GM19099 (cell line): Measurements from ENCODE around the gene CIPC.

Experiments
- POLR2A ChIP-seq: IDR thresholded peaks from 3 replicates; pipeline ENCODE4 v1.6.1; 2011; ENCODE audit warnings: low read depth; ENCODE audit not compliant: insufficient read length; ENCODE audit errors: extremely low read depth

Gene CIPC

DNA sequence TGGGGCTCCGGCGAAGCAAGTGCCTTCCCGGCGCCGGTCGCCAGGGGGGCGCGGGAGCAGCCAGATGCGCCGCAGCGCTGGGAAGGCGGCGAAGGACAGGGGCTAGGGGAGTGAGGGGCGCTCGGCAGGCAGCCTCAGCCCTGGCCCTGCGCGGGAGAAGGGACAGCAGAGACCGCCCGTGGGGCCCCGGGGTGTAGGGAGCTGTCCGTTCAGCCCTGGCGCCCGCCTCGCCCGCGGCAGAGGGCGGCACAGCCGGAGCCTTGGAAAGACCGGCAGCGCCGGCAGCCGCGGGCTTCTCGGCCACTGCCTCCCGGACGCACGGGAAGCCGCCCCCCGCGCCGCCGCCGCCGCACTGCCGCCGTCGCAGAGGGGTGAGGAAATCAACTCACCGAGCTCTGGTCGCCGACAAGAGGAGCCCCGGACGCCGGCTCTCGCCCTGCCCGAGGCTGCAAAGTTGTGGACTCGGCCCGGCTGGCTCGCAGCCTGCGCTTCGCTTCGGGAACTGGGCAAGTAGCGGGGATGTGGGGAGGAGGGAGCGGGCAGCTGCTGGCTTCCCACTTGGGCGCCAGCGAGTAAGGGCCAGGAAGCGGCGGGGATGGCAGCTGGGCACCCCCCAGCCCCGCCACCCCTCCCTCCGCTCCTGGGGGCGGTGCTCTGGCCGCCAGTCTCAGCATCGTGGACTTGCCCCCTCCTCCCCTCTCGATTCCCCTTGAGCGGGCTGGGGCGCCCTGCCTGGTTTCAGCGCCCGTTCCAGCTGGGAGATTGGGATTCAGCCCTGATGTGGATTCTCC lies 43.4 kb downstream of the CIPC start, which contains the start of gene ZDHHC22:
Gene ZDHHC22 (minus strand): TSS at position 578 of the 791 bp plus-strand sequence. CDS start 2,053 bp downstream, outside the sequence.
- TF ChIP-seq POLR2A, result no peak

DNA sequence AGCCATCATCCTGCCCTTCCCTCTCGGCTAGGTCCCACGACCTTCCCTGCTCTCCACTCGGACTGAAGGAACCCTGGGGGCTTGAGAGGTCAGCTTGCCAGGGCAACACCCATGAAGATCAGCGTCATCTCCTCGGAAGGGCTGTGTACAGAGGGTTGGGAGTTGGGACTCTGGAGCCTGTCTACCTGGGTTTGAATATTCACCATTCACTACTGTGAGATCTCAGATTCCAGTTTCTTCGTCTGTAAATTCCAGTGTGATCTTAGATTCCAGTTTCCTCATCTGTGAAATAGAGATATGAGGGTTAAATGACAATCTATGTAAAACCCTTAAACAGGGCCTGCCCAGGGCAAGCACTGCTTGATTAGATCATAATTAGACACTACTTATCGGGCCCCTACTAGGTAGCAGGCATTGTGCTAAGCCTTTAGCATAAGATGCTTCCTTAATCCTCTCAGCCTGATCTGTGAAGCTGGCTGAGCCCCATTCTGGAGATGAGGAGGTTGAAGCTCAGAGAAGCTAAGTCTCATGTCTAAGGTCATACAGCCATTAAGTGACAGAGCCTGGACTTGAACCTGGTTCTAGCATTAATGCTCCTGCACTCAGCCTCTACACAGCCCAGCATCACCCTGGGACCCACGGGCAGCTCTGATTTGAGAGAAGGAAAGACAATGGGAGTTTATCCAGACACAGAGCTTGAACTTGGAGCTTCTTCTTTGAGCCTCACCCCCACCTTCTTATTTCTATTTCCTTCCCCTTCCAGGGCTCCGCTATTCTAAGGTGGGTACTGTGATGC lies 44.1 kb downstream of the CIPC start:
- TF ChIP-seq POLR2A, result no peak

DNA sequence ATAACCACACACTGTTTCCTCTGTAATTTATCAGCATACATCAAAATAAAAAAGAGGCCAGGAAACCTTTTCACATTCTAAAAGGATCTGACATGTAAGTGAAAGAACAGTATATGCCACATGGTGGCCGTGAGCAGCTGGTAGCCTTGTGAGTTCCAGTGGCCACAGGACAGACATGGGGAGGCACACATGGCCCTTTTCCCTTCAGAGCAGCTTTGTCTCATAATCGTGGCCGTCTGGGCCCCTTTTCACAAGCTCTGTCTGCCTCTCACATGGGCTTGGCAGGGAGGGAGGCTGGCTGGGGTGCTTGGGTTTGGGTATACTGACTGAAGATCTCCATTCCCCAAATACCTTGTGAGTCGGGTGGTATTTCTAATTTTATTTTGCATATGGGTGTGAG lies 45.0 kb downstream of the CIPC start:
- no peak for TF ChIP-seq POLR2A

DNA sequence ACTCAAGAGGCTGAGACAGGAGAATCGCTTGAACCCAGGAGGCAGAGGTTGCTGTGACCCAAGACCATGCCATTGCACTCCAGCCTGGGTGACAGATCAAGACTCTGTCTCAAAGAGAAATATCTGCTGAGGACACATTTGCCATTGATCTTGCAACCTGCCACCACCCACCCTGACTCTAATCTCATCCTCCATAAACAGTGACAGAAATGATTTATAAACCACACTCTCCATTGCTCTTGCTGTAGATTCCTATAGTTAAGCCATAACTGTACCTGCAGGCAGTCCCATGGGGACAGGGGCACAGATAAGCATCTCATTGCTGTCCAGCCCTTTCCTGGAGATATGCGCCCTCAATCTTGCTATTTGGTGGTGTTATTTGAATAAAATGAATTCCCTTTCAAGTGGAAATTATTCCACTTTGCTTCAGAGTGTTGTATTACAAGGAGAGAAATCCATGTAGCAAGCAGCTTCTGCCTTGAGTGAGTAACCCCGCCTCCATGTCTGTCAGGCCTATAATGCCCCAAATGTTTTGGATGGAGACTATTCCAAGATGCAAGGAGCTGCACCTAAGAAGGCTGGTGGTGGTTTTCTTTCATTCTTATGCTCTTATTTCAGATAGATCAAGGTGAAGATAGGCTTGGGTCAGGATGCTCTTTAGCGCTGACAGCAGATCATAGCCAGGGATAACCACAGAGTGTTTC lies 46.5 kb downstream of the CIPC start:
- no peak for TF ChIP-seq POLR2A

DNA sequence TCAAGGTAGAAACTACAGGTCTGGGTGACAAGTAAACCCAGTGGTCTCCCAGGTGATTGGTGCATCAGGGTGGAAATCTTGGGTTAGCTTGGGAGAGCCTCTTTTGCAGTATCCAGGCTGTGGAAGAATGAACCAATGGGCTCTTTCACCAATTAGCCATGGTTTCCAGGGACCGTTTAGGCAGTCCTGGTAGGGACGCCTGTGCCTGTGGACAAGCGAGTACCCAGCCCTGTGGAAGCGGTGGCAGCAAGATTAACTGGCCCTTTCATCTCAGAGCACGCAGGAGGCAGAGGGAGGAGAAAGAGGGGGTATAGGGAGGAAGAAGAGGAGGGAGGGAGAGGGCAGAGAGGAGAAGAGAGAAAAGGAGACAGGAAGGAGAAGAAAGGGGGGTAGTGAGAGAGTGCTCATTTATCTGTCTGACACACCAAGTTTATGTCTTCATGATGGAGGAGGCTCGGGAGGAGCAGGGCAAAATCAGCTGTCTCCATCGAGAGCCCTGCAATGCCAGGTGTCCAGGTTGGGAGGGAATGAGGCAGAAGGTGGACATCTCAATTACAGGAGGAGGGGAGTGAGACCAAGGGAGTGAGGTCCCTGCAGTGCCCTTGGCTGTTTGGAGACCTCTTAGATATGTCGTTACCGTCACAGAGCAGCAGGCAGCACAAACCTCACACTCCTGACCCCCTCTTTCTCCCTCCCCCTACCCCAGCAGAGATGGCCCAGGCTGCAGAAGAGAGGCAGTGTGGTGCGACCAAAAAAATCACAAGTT lies 48.1 kb downstream of the CIPC start:
- TF ChIP-seq POLR2A, result no peak

DNA sequence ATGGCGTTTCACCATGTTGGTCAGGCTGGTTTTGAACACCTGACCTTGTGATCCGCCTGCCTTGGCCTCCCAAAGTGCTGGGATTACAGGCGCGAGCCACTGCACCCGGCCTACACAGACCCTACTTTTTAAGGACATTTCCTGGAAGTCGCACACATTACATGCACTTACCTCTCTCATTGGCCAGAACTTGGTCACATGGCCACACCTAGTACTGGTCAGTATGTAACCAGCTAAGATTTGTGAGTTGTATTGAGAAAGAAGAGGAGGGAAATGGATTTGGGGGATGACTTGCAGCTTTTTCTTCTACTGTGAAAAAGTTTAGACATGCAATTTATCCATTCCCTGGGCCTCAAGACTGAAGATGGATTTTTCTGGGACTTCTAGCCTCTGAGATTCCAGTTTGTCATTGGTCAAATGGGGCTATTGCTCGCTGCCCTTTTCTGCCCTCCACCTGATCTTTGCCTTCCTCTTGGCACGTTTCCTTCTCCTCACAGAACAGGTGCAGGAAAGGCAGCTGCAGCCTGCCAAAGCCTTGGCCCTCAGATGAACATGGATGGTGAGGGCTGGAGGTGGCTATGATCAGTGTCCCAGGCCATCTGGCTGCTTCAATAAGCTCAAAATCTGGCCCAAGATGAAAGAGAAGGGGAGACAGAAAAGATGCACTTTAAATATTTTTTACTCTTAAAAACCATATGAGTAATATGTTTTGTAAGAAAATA lies 50.6 kb downstream of the CIPC start:
- TF ChIP-seq POLR2A, result no peak

DNA sequence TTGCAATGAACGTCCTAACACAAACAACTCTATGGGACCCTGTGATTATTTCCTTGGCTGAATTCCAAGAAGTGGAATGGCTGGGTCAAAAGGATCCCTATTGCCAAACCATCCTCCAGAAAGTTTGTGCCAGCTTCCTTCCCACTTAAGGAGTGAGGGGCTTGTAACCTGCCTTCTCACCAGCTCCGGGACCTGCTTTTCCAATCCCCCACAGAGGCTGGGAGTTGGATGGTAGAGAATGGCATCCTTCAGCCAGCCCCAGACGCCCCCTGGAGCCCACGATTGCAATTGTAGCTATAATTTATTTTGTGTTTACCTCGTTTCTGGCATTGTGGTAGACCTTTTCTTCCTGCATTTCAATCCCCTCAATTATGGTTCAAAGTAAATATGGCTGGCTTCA lies 53.2 kb downstream of the CIPC start:
- TF ChIP-seq POLR2A, result no peak

DNA sequence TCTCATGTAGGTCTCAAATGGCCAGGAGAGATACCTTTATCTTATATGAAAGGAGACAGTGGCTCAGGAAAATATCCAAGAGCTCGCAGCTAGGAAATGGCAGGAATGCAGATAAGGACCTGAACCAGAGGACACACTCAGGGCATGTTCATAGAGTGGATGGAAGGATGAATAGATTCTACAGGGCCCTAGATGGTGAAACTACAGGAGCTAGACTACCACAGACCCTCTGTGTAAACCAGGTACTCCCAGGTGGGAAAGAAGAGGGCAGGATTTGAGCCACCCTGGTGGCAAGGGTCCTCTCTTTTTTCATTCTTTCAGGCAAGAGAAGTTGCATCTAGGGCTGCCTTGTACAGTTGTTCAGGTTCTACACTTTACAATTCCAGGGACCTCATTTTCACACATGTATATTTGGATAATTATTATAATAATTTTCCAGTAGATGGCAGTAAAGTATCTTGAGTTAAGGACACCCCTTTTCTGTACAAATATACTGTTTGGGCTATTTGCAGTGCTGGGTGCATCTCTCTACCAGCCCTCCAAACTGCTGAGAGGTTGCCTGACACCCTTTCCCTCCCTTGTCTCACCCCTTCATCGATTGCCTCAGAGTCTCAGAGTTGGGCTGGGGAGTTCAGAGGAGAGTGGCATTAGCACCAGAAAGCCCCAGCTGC lies 54.0 kb downstream of the CIPC start:
- TF ChIP-seq POLR2A, result no peak

DNA sequence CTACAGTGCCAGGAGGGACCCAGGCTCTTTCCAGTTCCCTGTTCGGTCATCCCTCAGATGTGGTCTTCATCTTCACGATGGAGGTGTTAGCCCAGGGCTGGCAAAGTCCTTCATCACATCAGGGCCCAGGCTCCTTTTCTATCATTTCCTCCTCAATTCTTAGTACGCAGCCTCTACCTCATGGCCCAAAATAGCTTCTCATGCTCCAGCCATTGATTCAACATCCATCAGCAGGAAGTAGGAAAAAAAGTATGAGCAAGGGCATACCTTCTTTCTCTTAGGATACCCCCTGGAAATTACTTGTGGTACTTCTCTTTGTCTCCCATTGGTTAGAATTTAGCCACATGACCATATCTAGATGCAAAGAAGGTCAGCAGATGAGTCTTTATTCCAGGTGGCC lies 55.7 kb downstream of the CIPC start:
- TF ChIP-seq POLR2A, result no peak

DNA sequence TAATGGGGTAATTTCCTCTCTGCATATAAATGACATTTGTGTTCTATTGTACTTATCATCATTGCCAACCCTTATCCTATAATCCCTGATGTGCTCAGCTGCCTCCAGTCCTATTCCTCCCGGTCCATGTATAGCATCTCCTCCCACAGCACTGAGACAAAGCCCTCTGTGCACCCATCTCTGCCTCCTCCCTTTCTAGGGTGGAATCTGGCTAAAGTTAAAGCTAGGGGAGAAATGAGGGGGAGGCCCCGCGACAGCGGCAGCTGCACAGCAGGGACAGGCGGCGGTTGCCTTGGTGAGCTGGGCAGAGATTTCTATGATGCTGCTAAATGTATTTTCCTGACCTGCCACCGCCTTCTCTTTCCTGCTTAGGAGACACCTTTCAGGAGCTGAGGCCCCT lies 56.4 kb downstream of the CIPC start:
- no peak for TF ChIP-seq POLR2A

DNA sequence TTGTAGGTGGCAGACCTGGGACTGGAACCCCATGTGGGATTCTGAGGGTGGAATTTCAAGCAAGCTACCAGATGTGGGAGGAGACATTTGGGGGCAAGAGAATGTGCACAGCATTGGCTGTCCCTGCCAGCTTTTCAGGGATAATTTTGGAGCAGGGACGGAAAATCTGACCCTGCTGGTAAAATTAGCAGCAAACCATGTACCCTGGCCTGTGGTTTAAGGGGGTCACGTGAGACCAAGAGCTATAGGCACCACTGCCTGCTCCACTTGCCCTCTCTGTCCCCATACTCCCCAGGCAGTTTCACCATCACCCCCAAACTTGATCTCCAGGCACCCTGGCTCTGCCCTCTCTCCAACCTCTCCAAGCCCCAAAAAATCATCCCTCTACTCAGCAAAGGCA lies 57.0 kb downstream of the CIPC start:
- TF ChIP-seq POLR2A, result no peak

DNA sequence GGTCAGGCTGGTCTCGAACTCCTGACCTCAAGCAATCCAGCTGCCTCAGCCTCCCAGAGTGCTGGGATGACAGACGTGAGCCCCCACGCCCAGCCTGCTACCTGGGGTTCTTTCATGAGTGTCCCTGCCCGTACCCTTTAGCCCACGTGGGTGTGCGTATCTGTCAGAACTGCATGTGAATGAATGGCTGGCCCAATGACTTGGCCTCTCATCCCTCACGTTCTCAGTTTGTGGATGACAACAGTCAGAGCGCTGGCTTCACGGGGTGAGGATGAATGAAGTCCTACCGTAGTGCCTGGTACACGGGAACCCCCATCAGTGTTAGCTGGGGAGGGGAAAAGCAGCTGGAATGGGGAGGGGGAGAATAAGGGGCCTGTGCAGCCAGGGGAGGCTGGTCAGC lies 59.7 kb downstream of the CIPC start:
- TF ChIP-seq POLR2A, result no peak

DNA sequence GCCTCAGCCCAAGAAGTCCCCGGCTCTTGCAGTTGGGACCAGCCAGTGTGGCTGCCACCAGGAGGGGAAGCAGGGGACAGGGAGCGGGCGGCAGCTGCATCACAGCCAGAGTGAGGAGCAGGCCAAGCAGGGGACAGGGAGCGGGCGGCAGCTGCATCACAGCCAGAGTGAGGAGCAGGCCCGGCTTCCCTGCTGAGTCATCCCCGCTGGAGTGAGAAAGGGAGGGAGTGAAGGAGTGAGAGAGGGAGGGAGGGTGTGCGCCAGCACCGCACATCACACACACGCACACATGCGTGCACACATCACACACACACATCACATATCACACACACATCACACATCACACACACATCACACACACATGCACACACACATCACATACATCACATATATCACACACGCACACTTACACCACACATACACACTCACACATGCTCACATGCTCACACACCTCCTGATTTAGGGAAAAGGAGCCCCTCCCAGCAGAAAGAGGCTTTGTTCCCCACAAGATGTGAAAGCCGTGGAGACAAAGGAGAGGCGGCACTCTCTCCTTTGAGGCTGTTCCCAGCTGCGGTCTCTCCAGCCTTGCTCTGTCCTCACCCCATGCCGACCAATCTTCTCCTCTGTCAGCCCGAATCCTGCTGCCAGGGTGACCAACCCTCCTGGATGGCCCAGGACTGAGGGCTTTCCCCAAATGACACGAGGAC lies 60.3 kb downstream of the CIPC start:
- TF ChIP-seq POLR2A, result no peak
